ENCODE results near the gene PCBP1. TPM values are rescaled to one million over a fixed set of nuclear protein-coding genes. Genes with fewer than 3 reads are reported as not detected.

PCBP1 gene
- total RNA-seq, 4 donors from 2014 or later: 200 to 256 (median 209) TPM

DNA sequence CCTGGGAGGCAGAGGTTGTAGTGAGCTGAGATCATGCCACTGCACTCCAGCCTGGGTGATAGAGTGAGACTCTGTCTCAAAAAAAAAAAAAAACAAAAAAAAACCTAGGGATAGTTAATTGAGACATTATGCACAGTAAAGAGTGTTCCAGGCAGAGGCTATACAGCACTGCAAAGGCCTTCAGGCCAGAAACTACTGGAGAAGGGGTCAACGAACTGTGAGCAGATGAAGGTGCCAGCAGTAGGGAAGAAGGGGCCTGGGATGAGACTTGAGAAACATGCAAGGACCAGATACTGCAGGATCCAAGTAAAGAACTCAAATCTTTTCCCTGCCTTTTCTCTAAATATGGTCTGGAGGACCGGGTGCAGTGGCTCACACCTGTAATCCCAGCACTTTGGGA lies 26.0 kb upstream of the PCBP1 start:
- TF ChIP-seq, protein P1, sequence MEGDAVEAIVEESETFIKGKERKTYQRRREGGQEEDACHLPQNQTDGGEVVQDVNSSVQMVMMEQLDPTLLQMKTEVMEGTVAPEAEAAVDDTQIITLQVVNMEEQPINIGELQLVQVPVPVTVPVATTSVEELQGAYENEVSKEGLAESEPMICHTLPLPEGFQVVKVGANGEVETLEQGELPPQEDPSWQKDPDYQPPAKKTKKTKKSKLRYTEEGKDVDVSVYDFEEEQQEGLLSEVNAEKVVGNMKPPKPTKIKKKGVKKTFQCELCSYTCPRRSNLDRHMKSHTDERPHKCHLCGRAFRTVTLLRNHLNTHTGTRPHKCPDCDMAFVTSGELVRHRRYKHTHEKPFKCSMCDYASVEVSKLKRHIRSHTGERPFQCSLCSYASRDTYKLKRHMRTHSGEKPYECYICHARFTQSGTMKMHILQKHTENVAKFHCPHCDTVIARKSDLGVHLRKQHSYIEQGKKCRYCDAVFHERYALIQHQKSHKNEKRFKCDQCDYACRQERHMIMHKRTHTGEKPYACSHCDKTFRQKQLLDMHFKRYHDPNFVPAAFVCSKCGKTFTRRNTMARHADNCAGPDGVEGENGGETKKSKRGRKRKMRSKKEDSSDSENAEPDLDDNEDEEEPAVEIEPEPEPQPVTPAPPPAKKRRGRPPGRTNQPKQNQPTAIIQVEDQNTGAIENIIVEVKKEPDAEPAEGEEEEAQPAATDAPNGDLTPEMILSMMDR (IDR thresholded peaks at IDR 0.05): no peak
- no peak for DNase-seq (ENCODE audit: low spot score)
- ATAC-seq (ENCODE audit: low FRiP score): no peak

DNA sequence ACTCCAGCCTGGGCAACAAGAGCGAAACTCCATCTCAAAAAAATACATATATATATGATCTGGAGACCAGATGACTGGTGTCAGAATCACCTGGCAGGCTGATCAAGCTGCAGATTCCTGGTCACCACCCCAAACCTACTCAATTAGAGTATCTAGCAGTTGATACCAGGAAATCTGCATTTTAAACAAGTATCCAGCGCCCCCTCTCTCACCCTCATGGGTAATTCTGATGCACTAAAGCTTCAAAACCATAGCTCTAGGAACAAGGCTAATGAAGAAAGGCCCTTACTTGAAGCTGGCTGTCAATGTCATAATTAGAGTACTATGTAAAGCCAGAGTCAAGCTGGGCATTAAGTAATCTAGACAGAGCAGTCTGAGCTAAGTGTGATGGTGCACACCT lies 25.0 kb upstream of the PCBP1 start:
- TF ChIP-seq, protein P1 (IDR thresholded peaks at IDR 0.05): no peak
- ATAC-seq (ENCODE audit: low FRiP score) (no peak), DNase-seq (ENCODE audit: low spot score) (no peak)

DNA sequence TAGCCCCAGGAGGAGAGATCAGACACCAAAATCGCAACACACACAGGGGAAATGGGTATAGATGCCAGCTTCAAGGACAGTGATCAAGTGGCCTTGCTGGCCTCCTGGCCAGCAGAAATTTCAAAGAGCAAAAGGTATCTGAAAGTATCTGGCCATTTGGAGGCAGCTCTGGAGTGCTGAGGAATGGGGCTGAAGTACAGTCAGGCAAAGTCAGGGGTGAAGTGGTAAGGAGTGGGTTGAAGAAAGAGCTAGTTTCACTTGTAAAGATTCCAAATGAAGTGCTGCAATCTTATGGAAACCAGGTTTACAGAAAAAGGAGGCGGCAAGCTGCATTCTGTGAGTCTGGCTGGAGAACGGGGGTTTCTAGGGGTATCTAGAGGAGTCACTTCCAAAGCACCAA lies 19.2 kb upstream of the PCBP1 start:
- ATAC-seq (ENCODE audit: low FRiP score): no peak
- DNase-seq (ENCODE audit: low spot score): no peak
- TF ChIP-seq, protein P1 (IDR thresholded peaks at IDR 0.05): no peak

GRCh38 chr2:70069049-70069448 lies 18.2 kb upstream of the PCBP1 start:
- TF ChIP-seq, protein P1 (IDR thresholded peaks at IDR 0.05): no peak
- peak; percentile 81 for ATAC-seq (ENCODE audit: low FRiP score)
- DNase-seq (ENCODE audit: low spot score): no peak

- TF ChIP-seq, protein P1 (IDR thresholded peaks at IDR 0.05): peak in 2 of 3 donors; percentile 26 to 67
- DNase-seq (ENCODE audit: low spot score): no peak
- ATAC-seq (ENCODE audit: low FRiP score): peak; percentile 84
Observed at GRCh38 chr2:70070542-70071268, 16.6 kb upstream of the PCBP1 start.

DNA sequence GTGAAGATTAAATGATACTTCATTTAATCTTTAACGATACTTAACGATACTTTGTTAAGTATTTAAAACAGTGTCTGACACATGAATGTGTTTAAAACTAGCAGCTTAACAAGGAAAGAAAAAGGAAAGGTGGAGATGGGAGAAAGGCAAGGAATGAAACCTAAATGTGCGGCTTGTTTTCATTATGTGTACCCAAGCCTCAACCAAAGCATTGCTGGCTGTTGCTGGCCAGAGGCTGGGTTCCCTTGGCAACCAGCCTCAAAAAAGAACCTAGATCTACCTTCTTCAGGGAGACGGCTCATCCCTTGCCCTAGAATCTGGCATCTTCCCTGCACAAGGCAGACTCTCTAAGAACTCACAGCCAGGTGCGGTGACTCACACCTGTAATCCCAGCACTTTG lies 13.8 kb upstream of the PCBP1 start:
- TF ChIP-seq, protein P1 (IDR thresholded peaks at IDR 0.05): no peak
- DNase-seq (ENCODE audit: low spot score) (no peak), ATAC-seq (ENCODE audit: low FRiP score) (no peak)

- TF ChIP-seq, protein P1 (IDR thresholded peaks at IDR 0.05): no peak
- ATAC-seq (ENCODE audit: low FRiP score) (no peak), DNase-seq (ENCODE audit: low spot score) (no peak)
Observed at GRCh38 chr2:70078384-70078783, 8.9 kb upstream of the PCBP1 start.
